ENCODE results near the gene CTSK.

Gene CTSK

GRCh38 chr1:150842343-150842742 is 34.3 kb upstream of the CTSK start:
- TF ChIP-seq SIN3A (IDR thresholded peaks at IDR 0.05; ENCODE audit: borderline replicate concordance, insufficient read depth, low read length) (no peak), TAF1 (IDR thresholded peaks at IDR 0.05; ENCODE audit: borderline replicate concordance, insufficient read depth, low read length) (no peak), POLR2AphosphoS5 (IDR thresholded peaks at IDR 0.05; ENCODE audit: low read depth, low read length) (no peak), FOXP2 (optimal IDR thresholded peaks at IDR 0.05; ENCODE audit: borderline replicate concordance, extremely low read depth, extremely low read length, insufficient read depth) (no peak)
- TF ChIP-seq, protein P1, sequence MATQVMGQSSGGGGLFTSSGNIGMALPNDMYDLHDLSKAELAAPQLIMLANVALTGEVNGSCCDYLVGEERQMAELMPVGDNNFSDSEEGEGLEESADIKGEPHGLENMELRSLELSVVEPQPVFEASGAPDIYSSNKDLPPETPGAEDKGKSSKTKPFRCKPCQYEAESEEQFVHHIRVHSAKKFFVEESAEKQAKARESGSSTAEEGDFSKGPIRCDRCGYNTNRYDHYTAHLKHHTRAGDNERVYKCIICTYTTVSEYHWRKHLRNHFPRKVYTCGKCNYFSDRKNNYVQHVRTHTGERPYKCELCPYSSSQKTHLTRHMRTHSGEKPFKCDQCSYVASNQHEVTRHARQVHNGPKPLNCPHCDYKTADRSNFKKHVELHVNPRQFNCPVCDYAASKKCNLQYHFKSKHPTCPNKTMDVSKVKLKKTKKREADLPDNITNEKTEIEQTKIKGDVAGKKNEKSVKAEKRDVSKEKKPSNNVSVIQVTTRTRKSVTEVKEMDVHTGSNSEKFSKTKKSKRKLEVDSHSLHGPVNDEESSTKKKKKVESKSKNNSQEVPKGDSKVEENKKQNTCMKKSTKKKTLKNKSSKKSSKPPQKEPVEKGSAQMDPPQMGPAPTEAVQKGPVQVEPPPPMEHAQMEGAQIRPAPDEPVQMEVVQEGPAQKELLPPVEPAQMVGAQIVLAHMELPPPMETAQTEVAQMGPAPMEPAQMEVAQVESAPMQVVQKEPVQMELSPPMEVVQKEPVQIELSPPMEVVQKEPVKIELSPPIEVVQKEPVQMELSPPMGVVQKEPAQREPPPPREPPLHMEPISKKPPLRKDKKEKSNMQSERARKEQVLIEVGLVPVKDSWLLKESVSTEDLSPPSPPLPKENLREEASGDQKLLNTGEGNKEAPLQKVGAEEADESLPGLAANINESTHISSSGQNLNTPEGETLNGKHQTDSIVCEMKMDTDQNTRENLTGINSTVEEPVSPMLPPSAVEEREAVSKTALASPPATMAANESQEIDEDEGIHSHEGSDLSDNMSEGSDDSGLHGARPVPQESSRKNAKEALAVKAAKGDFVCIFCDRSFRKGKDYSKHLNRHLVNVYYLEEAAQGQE (IDR thresholded peaks at IDR 0.05; ENCODE audit: insufficient read depth in 1 of 2, low read depth in 2 of 2, low read length in 2 of 2) = no peak

GRCh38 chr1:150841626-150842025 is 33.6 kb upstream of the CTSK start:
- no peak for TF ChIP-seq SIN3A (IDR thresholded peaks at IDR 0.05; ENCODE audit: borderline replicate concordance, insufficient read depth, low read length)
- no peak for TF ChIP-seq POLR2AphosphoS5 (IDR thresholded peaks at IDR 0.05; ENCODE audit: low read depth, low read length)
- no peak for TF ChIP-seq FOXP2 (optimal IDR thresholded peaks at IDR 0.05; ENCODE audit: borderline replicate concordance, extremely low read depth, extremely low read length, insufficient read depth)
- TF ChIP-seq, protein P1 (IDR thresholded peaks at IDR 0.05; ENCODE audit: insufficient read depth in 1 of 2, low read depth in 2 of 2, low read length in 2 of 2) = no peak
- TF ChIP-seq TAF1 (IDR thresholded peaks at IDR 0.05; ENCODE audit: borderline replicate concordance, insufficient read depth, low read length) = no peak

- TF ChIP-seq, protein P1 (IDR thresholded peaks at IDR 0.05; ENCODE audit: insufficient read depth in 1 of 2, low read depth in 2 of 2, low read length in 2 of 2) = no peak
- no peak for TF ChIP-seq SIN3A (IDR thresholded peaks at IDR 0.05; ENCODE audit: borderline replicate concordance, insufficient read depth, low read length)
- TF ChIP-seq TAF1 (IDR thresholded peaks at IDR 0.05; ENCODE audit: borderline replicate concordance, insufficient read depth, low read length) = no peak
- TF ChIP-seq FOXP2 (optimal IDR thresholded peaks at IDR 0.05; ENCODE audit: borderline replicate concordance, extremely low read depth, extremely low read length, insufficient read depth) = no peak
- TF ChIP-seq POLR2AphosphoS5 (IDR thresholded peaks at IDR 0.05; ENCODE audit: low read depth, low read length) = no peak
Observed at GRCh38 chr1:150836129-150836773, 28.2 kb upstream of the CTSK start.

GRCh38 chr1:150832597-150832996 is 24.5 kb upstream of the CTSK start:
- TF ChIP-seq SIN3A (IDR thresholded peaks at IDR 0.05; ENCODE audit: borderline replicate concordance, insufficient read depth, low read length) (no peak), POLR2AphosphoS5 (IDR thresholded peaks at IDR 0.05; ENCODE audit: low read depth, low read length) (no peak), TAF1 (IDR thresholded peaks at IDR 0.05; ENCODE audit: borderline replicate concordance, insufficient read depth, low read length) (no peak), FOXP2 (optimal IDR thresholded peaks at IDR 0.05; ENCODE audit: borderline replicate concordance, extremely low read depth, extremely low read length, insufficient read depth) (no peak)
- TF ChIP-seq, protein P1 (IDR thresholded peaks at IDR 0.05; ENCODE audit: insufficient read depth in 1 of 2, low read depth in 2 of 2, low read length in 2 of 2) = no peak

Measured in PFSK-1 (cell line).